Thyroid gland (tissue), 4 donors: Measurements from ENCODE around the gene MATK. TPM values are rescaled to one million over a fixed set of nuclear protein-coding genes. Genes with fewer than 3 reads are reported as not detected.
"Not testable (repeated sequence)": the region's sequence is repeated elsewhere in the genome, so short reads cannot be mapped to it uniquely, and the experiment has no call there.

Experiments used
- DNase-seq, 2 donors: peaks; one replicate each; pipeline ENCODE4 v3.0.0-alpha.2; 2019
- H3K27ac ChIP-seq, 3 donors: fragments of 200-600 bp; sonication (generic); 1 replicate in 2 of 3; 2 replicates in 1 of 3; pipeline ENCODE4 v1.5.1; 2016 to 2019; ENCODE audit warnings: mild to moderate bottlenecking in 1 of 3, moderate library complexity in 1 of 3
- H3K27me3 ChIP-seq: fragments of 200-600 bp; sonication (generic); one replicate; pipeline ENCODE4 v1.5.1; 2019
- H3K36me3 ChIP-seq, 2 donors: fragments of 200-600 bp; sonication (generic); one replicate each; pipeline ENCODE4 v1.5.1; 2016 to 2019
- H3K4me1 ChIP-seq, 2 donors: fragments of 200-600 bp; sonication (generic); one replicate each; pipeline ENCODE4 v1.5.1; 2017 to 2019
- H3K4me3 ChIP-seq, 3 donors: fragments of 200-600 bp; sonication (generic); replicated peaks in 1 of 3; 1 replicate in 2 of 3; 2 replicates in 1 of 3; pipeline ENCODE4 v1.5.1; 2016; ENCODE audit warnings: mild to moderate bottlenecking in 1 of 3
- H3K9me3 ChIP-seq: fragments of 200-600 bp; sonication (generic); one replicate; pipeline ENCODE4 v1.5.1; 2017
- POLR2A ChIP-seq, 2 donors: fragments of 450-650 bp; IDR thresholded peaks; one replicate each; pipeline ENCODE4 v1.6.1; 2017; ENCODE audit warnings: antibody characterized with exemption in 2 of 2, mild to moderate bottlenecking in 2 of 2, moderate library complexity in 1 of 2
- WGBS, 2 donors: methylation state at CpG; one replicate each; pipeline ENCODE4 v1.1.5; 2017; 5-methylcytosine and 5-hydroxymethylcytosine counted together
- intact Hi-C: fragments of 100-400 bp; cut with DNase I; formaldehyde crosslinking; loops from one replicate; pipeline ENCODE4 v1.15.1; 2023
- total RNA-seq, 4 donors: library from RNA; depleted of rRNA; stranded (reverse); fragments of >200 nt; gene quantifications; one replicate each; pipeline ENCODE4 v1.2.3, GENCODE V29; 2016
- TF ChIP-seq, protein P1 (sequence below), 6 experiments: fragments of 200-600 bp in 3 of 6; fragments of 450-650 bp in 3 of 6; sonication (generic) in 3 of 6; IDR thresholded peaks; one replicate each; pipeline ENCODE4 v1.5.1; 2016 to 2019; ENCODE audit warnings: antibody characterized with exemption in 6 of 6, mild to moderate bottlenecking in 2 of 6, inconsistent platforms in 1 of 6, moderate library complexity in 1 of 6

Gene MATK
- total RNA-seq, 4 donors from 2014 or later = 0.93 to 14.7 (median 2.7) TPM

DNA sequence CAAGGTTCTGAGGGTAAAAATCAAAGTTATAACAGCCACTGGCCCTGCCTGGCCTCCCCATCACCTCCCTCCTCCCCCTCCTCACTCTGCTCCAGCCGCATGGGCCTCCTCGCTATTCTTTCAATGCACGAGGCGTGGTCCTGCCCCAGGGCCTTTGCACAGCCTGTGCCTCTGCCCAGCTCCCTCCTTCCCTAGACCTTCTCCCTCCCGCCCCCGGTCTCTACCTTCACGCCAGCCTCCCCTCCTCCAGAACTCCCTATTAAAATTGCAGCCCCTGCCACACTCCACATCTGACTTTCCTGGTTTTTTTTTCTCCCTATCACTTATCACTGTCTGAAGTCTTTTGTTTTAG is 17.5 kb downstream of the MATK start:
- 90 to 97% methylated on average over 7 of the region's 7 CpGs for WGBS, 2 donors
- H3K27ac ChIP-seq = no peak overlapping the region
- H3K4me3 ChIP-seq = no peak overlapping the region
- TF ChIP-seq, protein P1, sequence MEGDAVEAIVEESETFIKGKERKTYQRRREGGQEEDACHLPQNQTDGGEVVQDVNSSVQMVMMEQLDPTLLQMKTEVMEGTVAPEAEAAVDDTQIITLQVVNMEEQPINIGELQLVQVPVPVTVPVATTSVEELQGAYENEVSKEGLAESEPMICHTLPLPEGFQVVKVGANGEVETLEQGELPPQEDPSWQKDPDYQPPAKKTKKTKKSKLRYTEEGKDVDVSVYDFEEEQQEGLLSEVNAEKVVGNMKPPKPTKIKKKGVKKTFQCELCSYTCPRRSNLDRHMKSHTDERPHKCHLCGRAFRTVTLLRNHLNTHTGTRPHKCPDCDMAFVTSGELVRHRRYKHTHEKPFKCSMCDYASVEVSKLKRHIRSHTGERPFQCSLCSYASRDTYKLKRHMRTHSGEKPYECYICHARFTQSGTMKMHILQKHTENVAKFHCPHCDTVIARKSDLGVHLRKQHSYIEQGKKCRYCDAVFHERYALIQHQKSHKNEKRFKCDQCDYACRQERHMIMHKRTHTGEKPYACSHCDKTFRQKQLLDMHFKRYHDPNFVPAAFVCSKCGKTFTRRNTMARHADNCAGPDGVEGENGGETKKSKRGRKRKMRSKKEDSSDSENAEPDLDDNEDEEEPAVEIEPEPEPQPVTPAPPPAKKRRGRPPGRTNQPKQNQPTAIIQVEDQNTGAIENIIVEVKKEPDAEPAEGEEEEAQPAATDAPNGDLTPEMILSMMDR (IDR thresholded peaks at IDR 0.05) = no peak
- no peak for TF ChIP-seq POLR2A (IDR thresholded peaks at IDR 0.05)
- no peaks in the 10 kb centered on the region for H3K27me3 ChIP-seq
- intact Hi-C loops = no loop called here
- no peaks in the 10 kb centered on the region for H3K9me3 ChIP-seq
- peaks cover 20 to 35% of the 10 kb centered on the region in 2 donors for H3K36me3 ChIP-seq
- DNase-seq = no peak
- H3K4me1 ChIP-seq = peaks cover under 1 to 2% of the 10 kb centered on the region in 2 donors

DNA sequence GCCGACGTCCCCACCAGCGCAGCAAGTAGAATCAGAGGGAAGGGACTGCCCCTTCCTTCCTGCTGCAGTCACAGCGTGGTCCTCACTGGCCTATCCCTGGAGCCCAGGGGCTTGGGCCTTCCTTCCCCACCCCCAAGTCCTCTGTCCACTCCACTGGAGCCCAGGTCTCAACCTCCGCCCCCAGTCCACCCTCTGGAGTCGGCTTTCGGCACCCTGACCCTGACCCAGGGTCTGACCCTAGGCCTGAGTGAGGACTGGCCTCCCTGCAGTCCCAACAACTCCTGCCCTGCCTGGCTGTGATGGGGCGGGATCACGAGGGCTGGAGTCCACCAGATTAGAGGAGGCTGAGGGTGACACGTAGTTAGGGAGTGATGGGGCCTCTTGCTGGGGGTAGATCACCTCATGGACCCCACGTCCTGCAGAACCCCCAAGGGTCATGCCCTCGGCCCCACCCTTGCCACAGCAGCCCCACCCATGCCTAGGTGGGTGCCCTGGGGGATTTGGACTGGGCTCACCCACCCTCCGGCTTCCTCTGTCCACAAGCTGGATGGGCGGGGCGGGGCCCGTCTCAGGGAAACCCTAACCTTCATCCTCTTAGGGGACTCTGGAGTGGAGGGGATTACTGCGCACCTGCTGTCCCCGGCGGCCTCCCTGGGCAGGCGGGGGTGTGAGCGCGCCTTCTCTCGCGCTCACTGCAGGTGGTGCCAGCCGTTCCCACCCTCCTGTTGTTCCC is 18.0 kb downstream of the MATK start:
- Histone ChIP-seq H3K4me3 (no peak overlapping the region), H3K27ac (no peak overlapping the region), H3K36me3 (peaks cover 20 to 35% of the 10 kb centered on the region in 2 donors), H3K4me1 (peaks cover 6 to 7% of the 10 kb centered on the region in 2 donors), H3K9me3 (no peaks in the 10 kb centered on the region), H3K27me3 (no peaks in the 10 kb centered on the region)
- WGBS, 2 donors = 90 to 93% methylated on average over 19 to 21 of the region's 25 CpGs
- intact Hi-C loops = no loop called here
- DNase-seq = no peak
- no peak for TF ChIP-seq POLR2A (IDR thresholded peaks at IDR 0.05)
- TF ChIP-seq, protein P1 (IDR thresholded peaks at IDR 0.05) = no peak

DNA sequence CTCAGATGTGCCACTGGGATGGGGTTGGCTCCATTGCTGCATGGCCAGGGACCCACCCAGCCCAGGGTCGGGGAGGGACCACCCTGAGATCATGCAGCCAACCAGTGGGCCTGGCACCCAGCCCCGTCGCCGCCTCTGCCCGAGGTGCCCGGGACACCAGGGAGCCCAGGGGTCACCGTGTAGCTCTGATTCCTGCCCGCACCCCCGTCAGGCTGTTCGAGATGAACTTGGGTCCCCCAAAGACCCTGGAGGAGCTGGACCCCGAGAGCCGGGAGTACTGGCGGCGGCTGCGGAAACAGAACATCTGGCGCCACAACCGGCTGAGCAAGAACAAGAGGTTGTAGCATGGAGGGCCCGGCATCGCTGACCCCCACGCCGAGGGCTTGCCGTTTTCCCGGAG is 19.1 kb downstream of the MATK start:
- no peak for TF ChIP-seq POLR2A (IDR thresholded peaks at IDR 0.05)
- TF ChIP-seq, protein P1 (IDR thresholded peaks at IDR 0.05) = no peak
- intact Hi-C loops = no loop called here
- peaks cover 20 to 35% of the 10 kb centered on the region in 2 donors for H3K36me3 ChIP-seq
- DNase-seq = no peak
- WGBS, 2 donors = 93% methylated on average over 13 to 20 of the region's 23 CpGs
- H3K4me1 ChIP-seq = peaks cover 8 to 9% of the 10 kb centered on the region in 2 donors
- H3K27me3 ChIP-seq = no peaks in the 10 kb centered on the region
- no peak overlapping the region for H3K27ac ChIP-seq
- H3K4me3 ChIP-seq = no peak overlapping the region
- H3K9me3 ChIP-seq = no peaks in the 10 kb centered on the region

DNA sequence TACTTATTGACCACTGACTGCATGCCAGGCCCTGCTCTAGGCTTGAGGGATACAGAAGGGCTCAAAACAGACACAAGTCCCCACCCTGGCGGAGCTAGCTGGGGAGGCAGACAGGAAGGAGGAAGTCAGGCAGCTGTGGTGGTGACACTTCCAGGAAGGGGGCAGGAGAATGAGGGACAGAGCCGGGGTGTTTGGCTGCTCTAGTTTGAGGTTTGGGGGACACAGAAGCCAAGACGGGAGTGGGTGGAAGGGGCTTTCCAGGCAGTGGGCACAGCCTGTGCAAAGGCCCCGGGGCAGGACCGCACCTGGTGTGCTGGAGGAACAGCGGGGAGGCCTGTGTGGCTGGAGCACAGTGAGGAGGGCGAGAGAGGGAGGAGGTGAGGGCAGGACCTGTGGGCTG is 19.7 kb downstream of the MATK start:
- Histone ChIP-seq H3K4me3 (no peak overlapping the region), H3K9me3 (no peaks in the 10 kb centered on the region), H3K36me3 (peaks cover 20 to 35% of the 10 kb centered on the region in 2 donors), H3K4me1 (peaks cover 8 to 14% of the 10 kb centered on the region in 2 donors), H3K27ac (no peak overlapping the region), H3K27me3 (no peaks in the 10 kb centered on the region)
- DNase-seq = no peak
- intact Hi-C loops = no loop called here
- TF ChIP-seq POLR2A (IDR thresholded peaks at IDR 0.05) = no peak
- TF ChIP-seq, protein P1 (IDR thresholded peaks at IDR 0.05) = no peak
- WGBS, 2 donors = 84 to 88% methylated on average over 7 of the region's 7 CpGs

DNA sequence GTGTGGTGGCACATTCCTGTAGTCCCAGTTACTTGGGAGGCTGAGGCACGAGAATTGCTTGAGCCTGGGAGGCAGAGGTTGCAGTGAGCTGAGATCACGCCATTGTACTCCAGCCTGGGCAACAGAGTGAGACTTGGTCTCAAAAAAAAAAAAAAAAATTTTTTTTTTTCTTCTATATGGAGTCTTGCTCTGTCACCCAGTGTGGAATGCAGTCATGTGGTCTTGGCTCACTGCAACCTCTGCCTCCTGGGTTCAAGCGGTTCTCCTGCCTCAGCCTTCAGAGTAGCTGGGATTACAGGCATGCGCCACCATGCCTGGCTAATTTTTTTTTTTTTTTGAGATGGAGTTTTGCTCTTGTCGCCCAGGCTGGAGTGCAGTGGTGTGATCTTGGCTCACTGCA is 20.4 kb downstream of the MATK start:
- DNase-seq, H3K27ac ChIP-seq, H3K4me3 ChIP-seq, intact Hi-C loops, H3K27me3 ChIP-seq, H3K9me3 ChIP-seq: not testable (repeated sequence)
- WGBS, 2 donors = 95 to 98% methylated on average over 5 of the region's 5 CpGs
- H3K4me1 ChIP-seq = peaks cover 11 to 16% of the 10 kb centered on the region in 2 donors
- peaks cover 20 to 35% of the 10 kb centered on the region in 2 donors for H3K36me3 ChIP-seq
